OCI-LY1 (cell line): ENCODE results near the gene P2RY13.

Experiments used
- CTCF ChIP-seq: fragments of 200-600 bp; sonication (generic), shearing (Covaris generic); IDR thresholded peaks from 2 replicates; pipeline ENCODE4 v1.5.1; 2017; ENCODE audit warnings: mild to moderate bottlenecking, antibody characterized with exemption, low read length, moderate library complexity, mixed read lengths
- EZH2 ChIP-seq: fragments of 200-600 bp; sonication (generic), shearing (Covaris generic); IDR thresholded peaks from 2 replicates; pipeline ENCODE4 v1.8.0; 2017; ENCODE audit warnings: borderline replicate concordance, mixed run types, mild to moderate bottlenecking, antibody characterized with exemption, low read length, moderate library complexity, mixed read lengths

GRCh38 chr3:151309566-151309965, 19.8 kb downstream of the P2RY13 start:
- no peak for TF ChIP-seq CTCF
- TF ChIP-seq EZH2 = no peak
